Peyer's patch (tissue), 4 donors: ENCODE data around the gene ACSBG1.

Source experiments
- CTCF ChIP-seq, 6 experiments: fragments of 450-650 bp in 4 of 6; fragments of 200-600 bp in 2 of 6; sonication (generic) in 1 of 6; IDR thresholded peaks; one replicate each; pipeline ENCODE4 v1.5.1; 2017 to 2019; ENCODE audit warnings: antibody characterized with exemption in 6 of 6, mild to moderate bottlenecking in 3 of 6, moderate library complexity in 1 of 6
- POLR2A ChIP-seq, 2 donors: fragments of 450-650 bp; IDR thresholded peaks; one replicate each; pipeline ENCODE4 v1.5.1; 2017; ENCODE audit warnings: antibody characterized with exemption in 2 of 2, mild to moderate bottlenecking in 2 of 2, moderate library complexity in 2 of 2

- TF ChIP-seq CTCF (IDR thresholded peaks at IDR 0.05) (no peak), POLR2A (IDR thresholded peaks at IDR 0.05) (no peak)
Measured at GRCh38 chr15:78260489-78260888, 26.1 kb upstream of the ACSBG1 start.
